Measurements from ENCODE around the gene KHDC1.
"Not testable (repeated sequence)": the region's sequence is repeated elsewhere in the genome, so short reads cannot be mapped to it uniquely, and the experiment has no call there.

Gene KHDC1, protein sequence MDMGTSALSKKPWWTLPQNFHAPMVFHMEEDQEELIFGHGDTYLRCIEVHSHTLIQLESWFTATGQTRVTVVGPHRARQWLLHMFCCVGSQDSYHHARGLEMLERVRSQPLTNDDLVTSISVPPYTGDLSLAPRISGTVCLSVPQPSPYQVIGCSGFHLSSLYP

DNA sequence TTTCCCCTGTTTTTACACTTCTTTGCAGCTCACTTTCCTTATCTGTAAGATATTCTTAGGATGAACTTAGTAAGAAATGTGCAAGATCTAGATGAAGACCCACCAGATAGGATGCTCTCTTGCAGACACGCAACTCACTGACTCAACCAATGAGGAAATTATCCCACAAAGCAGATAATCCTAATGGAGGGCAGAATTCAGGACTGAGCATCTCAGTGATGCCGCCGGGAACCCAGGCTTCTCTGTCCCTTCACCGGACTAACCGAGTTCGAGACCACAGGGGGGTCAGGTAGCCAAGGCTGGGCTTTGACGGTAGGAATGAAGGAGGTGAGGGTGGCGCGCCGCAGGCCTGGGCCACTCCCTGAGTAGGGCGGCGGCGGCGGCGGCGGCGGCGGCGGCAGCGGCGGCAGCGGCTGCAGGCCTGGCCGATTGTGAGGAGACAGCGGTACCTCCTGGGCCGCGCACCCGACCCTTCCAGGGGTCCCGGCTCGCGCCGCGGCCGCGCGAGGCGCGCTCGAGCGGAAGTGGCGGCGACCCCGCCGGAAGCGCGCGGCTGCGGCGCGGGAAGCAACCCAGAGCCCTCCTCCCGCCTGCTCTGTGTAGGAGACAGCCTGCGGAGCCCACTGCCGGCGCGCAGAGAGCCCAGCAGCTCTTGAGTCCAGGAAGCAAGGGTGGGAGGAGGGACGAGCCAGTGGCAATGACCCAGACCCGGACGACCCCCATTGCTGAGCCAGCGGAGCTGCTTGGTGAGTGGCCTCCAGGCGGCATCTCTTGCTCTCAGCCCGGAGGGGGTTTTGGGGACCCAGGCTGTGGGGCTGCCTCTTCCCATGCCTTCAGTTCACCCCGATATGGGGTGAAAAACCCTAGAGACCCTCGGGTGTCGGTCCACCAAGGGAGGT lies at the start of gene KHDC1:
KHDC1 (minus strand) TSS at position 526 of the 899 bp plus-strand sequence. CDS start 20,679 bp downstream, outside the sequence.
- peak; percentile 69 for DNase-seq (ENCODE audit: low read depth, low spot score)

DNA sequence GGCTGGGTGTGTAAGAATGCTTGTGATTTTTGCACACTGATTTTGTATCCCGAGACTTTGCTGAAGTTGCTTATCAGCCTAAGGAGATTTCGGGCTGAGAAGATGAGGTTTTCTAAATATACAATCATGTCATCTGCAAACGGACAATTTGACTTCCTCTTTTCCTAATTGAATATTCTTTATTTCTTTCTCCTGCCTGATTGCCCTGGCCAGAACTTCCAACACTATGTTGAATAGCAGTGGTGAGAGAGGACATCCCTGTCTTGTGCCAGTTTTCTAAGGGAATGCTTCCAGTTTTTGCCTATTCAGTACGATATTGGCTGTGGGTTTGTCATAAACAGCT lies 47.5 kb upstream of the KHDC1 start:
- DNase-seq (ENCODE audit: low read depth, low spot score), result not testable (repeated sequence)

DNA sequence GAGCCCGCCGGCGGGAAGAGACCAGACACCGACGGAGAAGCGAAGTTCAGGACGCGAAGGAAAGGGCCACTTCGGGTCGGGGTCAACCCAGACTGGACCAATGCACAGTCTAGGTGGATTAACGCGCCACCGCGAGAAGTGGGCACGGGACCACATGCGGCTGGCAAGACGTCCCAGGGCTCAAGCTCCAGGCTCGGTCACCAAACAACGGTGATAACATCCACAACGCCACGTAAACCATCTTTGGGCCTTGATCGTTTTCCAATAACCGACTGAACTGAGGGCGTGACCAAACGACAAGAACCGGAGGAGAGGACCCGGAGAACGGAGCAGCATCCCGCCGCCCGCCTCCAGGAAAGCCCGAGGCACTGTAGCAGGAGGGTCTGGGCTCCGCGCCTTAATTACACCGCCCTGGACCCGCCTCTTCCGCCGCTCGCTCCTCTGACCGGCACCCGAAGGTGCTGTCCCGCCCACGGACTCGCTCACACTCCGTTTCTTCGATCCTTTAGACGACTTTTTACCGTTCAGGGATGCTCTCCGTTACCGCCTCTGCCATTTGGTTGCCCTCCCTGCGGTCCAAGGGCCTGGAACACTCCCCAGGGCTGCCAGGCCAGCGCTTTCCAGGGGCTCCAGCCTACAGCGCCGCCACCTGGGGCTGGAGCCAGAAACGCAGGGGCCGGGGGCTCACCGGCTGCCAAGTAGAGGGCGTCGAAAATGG lies 46.9 kb upstream of the KHDC1 start:
- peak; percentile 76 for DNase-seq (ENCODE audit: low read depth, low spot score)

DNA sequence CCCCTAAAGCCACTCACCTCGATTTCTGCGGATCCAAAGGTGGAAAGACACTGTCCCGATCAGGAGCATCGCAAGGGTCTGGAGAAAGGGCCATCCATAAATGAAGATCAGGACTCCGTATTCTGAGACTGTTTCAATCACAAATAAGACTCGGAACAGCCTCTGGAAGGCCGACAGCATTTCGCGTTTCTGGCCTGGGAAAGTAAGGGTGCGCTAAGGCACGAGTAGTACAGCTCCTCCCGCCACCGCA lies 46.5 kb upstream of the KHDC1 start:
- DNase-seq (ENCODE audit: low read depth, low spot score), result no peak

DNA sequence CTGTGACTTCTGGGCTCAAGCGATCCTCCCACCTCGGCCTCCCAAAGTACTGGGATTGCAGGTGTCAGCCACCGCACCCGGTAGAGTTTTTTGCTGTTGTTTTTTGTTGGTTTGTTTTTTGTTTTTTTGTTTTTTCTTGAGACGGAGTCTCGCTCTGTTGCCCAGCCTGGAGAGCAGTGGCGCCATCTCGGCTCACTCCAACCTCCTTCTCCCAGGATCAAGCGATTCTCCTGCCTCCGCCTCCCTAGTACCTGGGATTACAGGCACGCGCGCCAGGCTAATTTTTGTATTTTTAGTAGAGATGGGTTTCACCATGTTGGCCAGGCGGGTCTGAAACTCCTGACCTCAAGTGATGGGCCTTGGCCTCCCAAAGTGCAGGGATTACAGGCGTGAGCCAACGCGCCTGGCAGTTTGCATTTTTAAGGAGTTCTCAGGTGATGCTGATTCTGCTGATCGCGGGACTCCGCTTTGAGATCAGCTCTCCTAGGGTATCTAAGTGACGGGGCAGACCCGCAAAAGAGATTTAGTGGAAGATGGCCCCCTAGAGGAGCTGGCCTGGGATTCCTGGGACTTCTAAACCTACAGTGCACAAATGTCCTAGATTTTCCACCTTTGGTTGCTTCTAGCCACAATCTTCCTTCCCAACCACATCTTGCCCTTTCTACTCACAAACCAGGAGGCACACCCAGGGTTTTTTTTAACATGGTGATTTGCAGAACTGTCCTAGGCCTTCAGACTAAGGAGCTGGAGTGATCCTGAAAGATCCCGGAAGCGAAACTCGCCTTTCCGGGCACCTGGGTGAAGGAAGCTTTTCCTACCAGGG lies 45.9 kb upstream of the KHDC1 start:
- peak; percentile 71 for DNase-seq (ENCODE audit: low read depth, low spot score)

DNA sequence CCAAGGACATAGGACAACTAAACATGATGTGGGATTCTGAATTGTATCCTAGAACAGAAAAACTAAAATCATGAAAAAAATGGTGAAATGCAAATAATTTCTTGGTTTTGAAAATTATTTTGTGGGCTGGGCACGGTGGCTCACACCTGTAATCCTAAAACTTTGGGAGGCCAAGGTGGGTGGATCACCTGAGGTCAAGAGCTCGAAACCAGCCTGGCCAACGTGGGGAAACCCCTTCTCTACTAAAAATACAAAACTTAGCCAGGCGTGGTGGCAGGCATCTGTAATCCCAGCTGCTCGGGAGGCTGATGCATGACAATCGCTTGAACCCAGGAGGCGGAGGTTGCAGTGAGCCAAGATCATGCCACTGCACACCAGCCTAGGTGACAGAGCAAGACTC lies 40.8 kb upstream of the KHDC1 start:
- DNase-seq (ENCODE audit: low read depth, low spot score), result not testable (repeated sequence)

DNA sequence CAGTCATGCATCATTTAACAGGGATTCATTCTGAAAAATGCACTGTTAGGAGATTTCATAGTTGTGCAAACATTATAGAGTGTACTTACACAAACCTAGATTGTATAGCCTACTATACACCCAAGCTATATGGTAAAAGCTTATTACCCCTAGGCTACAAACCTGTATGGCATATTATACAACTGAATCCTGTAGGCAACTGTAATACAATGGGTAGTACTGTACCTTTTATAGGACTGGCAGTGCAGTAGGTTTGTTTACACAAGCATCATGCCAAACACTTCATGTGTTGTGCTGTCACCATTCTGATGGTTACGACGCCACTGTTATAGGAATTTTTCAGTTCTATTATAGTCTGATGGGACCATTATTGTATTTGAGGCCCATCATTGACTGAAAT lies 39.3 kb upstream of the KHDC1 start:
- DNase-seq (ENCODE audit: low read depth, low spot score), result no peak

DNA sequence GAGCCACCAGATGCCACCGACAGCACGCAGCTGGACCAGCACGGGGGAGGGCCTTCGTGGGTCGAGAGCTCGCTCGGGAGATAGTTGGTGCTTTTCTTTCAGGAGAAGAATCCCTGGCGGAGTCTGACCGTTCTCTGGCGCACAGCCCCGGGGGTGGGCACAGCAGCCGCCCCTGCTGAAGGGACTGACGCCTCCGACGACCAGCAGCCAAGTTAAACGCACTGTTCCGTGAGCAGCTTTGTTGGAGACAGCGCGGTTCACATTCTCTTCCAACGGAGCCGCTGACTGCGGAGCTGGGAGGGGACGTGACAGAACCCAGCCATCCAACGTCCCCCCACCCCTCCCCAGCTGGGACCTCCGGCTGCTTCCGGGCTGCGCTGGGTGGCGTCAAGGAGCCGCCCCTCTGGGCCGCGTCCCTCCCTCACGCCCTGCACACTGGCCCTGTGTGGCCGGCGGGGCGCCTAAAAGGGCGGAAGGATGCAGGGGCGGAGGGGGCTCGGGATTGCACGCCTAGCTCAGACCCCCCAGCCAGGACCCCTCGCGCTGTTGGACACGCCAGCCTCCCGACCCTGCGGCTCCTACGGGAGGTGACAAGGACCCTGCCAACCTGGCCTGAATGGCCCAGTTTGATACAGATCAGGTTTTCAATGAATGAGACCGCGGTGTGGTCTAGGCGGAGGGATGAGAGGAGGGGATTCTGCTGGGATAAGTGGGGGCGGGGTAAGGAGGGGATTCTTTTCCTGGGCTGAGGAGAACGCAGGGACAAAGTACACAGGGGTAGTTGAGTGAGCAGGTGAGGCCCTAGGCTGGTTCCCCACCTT lies 36.4 kb upstream of the KHDC1 start:
- peak; percentile 65 for DNase-seq (ENCODE audit: low read depth, low spot score)

DNA sequence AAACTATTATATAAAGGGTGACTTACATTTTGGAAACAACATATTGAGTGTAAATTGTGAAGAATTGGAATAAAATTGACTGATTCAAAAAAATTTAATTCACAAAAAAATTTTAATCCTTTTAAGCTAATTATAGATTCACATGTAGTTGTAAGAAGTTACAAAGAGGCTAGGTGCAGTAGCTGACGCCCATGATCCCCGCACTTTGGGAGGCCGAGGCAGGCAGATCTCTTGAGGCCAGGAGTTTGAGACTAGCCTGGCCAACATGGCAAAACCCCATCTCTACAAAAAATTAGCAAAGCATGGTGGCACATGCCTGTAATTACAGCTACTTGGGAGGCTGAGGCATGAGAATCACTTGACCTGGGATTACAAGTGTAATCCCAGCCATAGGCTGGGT lies 30.3 kb upstream of the KHDC1 start:
- no peak for DNase-seq (ENCODE audit: low read depth, low spot score)

DNA sequence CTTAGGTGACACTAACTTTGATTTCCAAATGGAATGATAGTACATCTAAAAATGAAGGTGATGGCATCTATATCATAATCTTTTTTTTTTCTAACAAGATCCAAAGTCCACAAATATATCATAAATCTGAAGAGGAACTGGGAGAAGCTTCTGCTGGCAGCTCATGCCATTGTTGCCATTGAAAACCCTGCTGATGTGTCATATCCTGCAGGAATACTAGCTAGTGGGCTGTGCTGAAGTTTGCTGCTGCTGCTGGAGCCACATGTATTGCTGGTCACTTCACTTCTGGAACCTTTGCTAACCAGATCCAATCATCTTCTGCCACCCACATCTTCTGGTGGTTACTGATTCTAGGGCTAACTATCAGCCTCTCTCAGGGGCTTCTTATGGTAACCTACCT lies 27.4 kb upstream of the KHDC1 start:
- DNase-seq (ENCODE audit: low read depth, low spot score), result no peak

DNA sequence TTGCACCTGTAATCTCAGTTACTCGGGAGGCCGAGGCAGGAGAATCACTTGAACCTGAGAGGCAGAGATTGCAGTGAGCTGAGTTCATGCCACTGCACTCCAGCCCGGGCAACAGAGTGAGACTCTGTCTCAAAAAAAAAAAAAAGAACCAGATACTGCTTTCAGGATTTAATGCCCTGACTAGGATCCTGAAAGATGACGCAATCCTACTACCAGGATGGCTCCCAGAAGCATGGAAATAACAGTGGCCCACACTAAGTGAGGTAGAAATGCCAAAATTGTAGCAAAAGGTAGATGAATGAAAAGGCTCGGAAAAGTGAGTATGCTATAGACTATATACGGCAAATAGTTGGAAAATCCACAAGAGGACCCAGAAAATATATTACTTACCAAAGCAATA lies 23.8 kb upstream of the KHDC1 start:
- no peak for DNase-seq (ENCODE audit: low read depth, low spot score)

DNA sequence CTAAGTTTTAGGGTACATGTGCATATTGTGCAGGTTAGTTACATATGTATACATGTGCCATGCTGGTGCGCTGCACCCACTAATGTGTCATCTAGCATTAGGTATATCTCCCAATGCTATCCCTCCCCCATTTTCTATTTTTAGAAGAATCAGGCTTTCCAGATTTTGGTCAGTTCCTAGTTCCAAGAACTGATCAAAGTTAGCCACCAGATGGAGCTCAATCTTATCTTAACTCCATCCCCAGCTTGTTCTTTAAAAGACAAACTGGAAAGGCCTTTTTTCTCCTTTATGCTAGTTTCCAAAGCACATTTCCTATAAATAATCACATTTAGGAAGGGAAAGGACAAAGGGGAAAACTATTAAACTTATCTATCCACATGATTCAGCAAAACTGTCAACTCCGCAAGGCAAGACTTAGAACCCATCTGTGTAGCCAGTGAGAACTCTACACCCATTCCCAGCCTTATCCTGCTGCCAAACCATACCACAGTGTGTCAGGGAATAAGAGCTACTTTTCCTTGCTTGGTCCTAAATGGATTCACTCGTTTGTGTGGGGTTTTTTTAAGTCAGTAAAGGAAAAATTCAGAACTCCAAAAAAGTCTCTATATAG lies 22.8 kb upstream of the KHDC1 start:
- DNase-seq (ENCODE audit: low read depth, low spot score), result peak; percentile 43

DNA sequence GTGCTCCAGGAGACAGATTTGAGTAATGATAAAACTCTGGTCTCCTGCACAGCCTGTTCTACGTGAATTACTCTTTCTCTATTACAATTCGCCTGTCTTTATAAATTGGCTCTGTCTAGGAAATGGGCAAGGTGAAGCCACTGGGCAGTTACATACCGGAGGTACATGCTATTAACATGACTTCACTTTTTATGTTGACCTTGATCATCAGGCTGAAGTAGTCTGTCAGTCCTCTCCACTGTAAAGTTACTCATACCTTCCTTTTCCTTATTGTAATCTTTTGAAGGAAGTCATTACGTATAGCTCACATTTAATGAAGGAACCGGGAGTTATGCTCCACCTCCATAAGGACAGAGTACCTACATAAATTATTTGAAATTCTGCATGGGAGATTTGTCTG lies 19.9 kb upstream of the KHDC1 start:
- no peak for DNase-seq (ENCODE audit: low read depth, low spot score)

DNA sequence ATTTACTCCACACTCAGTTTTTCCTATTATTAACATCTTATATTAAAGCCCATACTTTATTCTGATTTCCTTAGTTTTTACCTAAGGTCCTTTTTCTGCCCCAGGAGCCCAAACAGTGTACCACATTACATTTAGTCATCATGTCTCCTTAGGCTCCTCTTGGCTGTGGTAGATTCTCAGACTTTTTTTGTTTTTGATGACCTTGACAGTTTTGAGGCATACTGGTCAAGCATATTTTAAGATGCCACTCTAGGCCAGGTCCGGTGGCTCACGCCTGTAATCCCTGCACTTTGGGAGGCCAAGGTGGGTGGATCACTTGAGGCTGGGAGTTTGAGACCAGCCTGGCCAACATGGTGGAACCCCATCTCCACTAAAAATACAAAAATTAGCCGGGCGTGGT lies 18.7 kb upstream of the KHDC1 start:
- not testable (repeated sequence) for DNase-seq (ENCODE audit: low read depth, low spot score)

DNA sequence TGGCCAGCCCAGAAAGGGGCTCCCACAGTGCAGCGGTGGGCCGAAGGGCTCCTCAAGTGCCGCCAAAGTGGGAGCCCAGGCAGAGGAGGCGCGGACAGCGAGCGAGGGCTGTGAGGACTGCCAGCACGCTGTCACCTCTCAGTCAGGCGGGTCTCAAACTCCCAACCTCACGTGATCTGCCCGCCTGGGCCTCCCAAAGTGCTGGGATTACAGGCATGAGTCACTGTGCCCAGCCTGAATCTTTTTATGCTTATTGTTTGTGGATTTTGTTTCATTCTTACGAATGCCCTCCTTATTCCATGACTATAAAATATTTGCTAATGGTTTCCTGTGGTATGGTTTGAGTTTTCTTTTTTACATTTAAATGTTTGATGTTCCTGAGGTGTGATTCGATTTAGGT lies 6.3 kb upstream of the KHDC1 start:
- not testable (repeated sequence) for DNase-seq (ENCODE audit: low read depth, low spot score)

DNA sequence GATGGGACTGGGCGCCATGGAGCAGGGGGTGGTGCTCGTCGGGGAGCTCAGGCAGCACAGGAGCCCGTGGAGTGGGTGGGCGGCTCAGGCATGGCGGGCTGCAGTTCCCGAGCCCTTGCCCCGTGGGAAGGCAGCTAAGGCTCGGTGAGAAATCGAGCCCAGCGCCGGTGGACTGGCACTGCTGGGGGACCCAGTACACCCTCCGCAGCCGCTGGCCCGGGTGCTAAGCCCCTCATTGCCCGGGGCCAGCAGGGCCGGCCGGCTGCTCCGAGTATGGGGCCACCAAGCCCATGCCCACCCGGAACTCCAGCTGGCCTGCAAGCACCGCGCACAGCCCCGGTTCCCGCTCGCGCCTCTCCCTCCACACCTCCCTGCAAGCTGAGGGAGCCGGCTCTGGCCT lies 5.9 kb upstream of the KHDC1 start:
- DNase-seq (ENCODE audit: low read depth, low spot score), result not testable (repeated sequence)

DNA sequence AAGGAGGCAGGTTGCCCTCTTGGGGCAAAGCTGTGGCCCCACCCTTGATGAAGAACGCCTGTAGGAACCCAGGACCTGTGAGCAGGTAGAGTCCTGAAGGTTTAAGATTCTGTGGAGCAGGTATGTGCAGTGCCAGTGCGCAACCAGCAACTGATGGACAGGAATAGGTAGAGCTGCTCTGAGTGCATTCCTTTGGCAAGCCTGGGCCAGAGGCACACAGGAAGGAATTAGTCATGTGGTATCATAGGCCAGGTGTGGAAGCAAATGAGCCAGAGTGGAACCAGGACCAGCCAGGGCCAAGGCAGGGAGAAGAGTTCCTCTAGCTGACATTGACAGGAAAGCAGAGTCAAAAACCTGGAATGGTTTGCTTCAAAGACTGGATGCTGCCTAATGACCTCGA lies 1.4 kb upstream of the KHDC1 start:
- peak; percentile 9 for DNase-seq (ENCODE audit: low read depth, low spot score)

DNA sequence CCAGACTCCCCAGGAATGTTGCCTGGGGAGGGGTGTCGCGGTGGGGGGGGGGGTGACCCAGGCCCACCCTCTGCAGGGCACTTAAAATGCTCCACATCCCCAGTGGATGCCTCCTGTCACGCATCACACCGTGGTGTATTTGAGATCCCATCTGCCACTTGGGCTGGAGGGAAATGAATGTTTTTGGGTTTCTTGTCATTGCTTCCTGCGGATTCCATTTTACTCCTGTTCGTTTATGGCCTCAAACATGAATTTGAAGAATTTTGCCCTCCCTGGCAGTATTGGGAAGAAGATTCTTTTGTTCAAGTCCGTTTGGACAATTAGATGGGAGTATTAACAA lies 544 bp upstream of the KHDC1 start:
- DNase-seq (ENCODE audit: low read depth, low spot score), result no peak

DNA sequence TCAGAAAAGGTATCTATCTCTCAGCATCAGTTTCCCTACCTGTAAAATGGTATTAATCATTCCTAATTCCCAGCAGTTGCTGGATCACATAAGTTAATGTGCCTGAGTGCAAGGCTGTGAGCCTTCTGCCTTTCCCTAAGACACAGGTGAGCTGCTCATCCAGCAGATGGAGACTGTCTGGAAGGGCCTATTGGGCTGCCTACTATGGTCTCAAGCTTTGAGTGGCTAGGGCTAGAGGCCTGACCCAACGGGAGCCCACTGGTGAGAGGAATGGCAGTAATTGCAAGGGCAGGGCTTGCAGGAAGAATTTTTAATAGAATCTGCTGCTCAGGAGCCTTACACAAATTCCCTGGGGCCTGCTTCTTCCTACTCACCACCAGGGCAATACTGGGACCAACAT lies 4.3 kb downstream of the KHDC1 start:
- DNase-seq (ENCODE audit: low read depth, low spot score), result peak; percentile 6

DNA sequence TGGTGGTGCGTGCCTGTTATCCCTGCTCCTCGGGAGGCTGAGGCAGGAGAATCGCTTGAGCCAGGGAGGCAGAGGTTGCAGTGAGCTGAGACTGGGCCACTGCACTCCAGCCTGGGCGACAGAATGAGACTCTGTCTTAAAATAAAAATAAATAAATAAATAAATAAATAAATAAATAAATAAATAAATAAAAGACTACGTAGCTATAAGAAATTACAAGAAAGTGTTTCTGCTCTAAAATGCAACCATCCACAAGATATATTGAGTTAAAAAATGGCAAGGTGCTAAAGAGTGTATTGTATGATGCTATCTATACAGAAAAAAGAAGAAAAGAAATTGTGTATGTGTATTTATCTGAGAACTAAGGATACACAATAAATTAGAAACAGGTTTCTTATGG lies 8.7 kb downstream of the KHDC1 start:
- DNase-seq (ENCODE audit: low read depth, low spot score), result not testable (repeated sequence)

DNA sequence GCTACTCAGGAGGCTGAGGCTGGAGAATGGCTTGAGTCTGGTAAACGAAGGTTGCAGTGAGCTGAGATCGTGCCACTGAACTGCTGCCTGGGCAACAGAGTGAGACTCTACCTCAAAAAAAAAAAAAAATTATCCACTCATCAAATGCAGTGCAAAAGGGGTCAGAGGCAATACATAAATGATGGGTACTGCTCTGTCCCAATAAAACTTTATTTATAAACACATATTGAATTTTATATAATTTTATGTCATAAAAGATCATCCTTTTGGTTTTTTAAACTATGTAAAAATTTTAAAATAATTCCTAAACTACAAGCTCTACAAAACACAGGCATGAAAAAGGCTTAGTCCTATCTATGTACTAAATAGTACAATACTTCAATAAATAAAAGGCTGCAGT lies 10.3 kb downstream of the KHDC1 start:
- DNase-seq (ENCODE audit: low read depth, low spot score), result no peak

Measured in ELF-1 (cell line).